ENCODE data around the gene VIPR2.
A peak's percentile ranks its signal among the peaks of the same experiment; 100 is the strongest.
"Not testable (repeated sequence)": the region's sequence is repeated elsewhere in the genome, so short reads cannot be mapped to it uniquely, and the experiment has no call there.

VIPR2 gene

GRCh38 chr7:159144758-159145489, at the start of gene VIPR2:
TSS of gene VIPR2 (minus strand) at chr7:159144867. CDS start at chr7:159144771, 96 bp downstream.
- DNase-seq (ENCODE audit: low read depth in 2 of 2): peak in 1 of 2 donors; percentile 11

- DNase-seq (ENCODE audit: low read depth in 2 of 2): no peak
These were observed 49.0 kb upstream of the VIPR2 start for GRCh38 chr7:159193543-159194090.

- DNase-seq (ENCODE audit: low read depth in 2 of 2): no peak
These were observed 48.2 kb upstream of the VIPR2 start for GRCh38 chr7:159192725-159193453.

- DNase-seq (ENCODE audit: low read depth in 2 of 2): no peak
These were observed 47.3 kb upstream of the VIPR2 start for GRCh38 chr7:159192013-159192412.

- no peak for DNase-seq (ENCODE audit: low read depth in 2 of 2)
These were observed 46.6 kb upstream of the VIPR2 start for GRCh38 chr7:159191236-159191635.

- no peak for DNase-seq (ENCODE audit: low read depth in 2 of 2)
These were observed 43.3 kb upstream of the VIPR2 start for GRCh38 chr7:159188011-159188410.

- DNase-seq (ENCODE audit: low read depth in 2 of 2): no peak
These were observed 34.6 kb upstream of the VIPR2 start for GRCh38 chr7:159179241-159179640.

- DNase-seq (ENCODE audit: low read depth in 2 of 2): no peak
These were observed 32.8 kb upstream of the VIPR2 start for GRCh38 chr7:159177284-159177953.

- DNase-seq (ENCODE audit: low read depth in 2 of 2): no peak
These were observed 31.1 kb upstream of the VIPR2 start for GRCh38 chr7:159175792-159176191.

GRCh38 chr7:159175100-159175499, 30.4 kb upstream of the VIPR2 start:
- DNase-seq (ENCODE audit: low read depth in 2 of 2): not testable (repeated sequence)

GRCh38 chr7:159172400-159172799, 27.7 kb upstream of the VIPR2 start:
- no peak for DNase-seq (ENCODE audit: low read depth in 2 of 2)

- DNase-seq (ENCODE audit: low read depth in 2 of 2): no peak
These were observed 24.7 kb upstream of the VIPR2 start for GRCh38 chr7:159169391-159169790.

GRCh38 chr7:159167139-159167538, 22.5 kb upstream of the VIPR2 start:
- no peak for DNase-seq (ENCODE audit: low read depth in 2 of 2)

- DNase-seq (ENCODE audit: low read depth in 2 of 2): no peak
These were observed 21.9 kb upstream of the VIPR2 start for GRCh38 chr7:159166530-159166929.

GRCh38 chr7:159165352-159165751, 20.7 kb upstream of the VIPR2 start:
- DNase-seq (ENCODE audit: low read depth in 2 of 2): no peak

GRCh38 chr7:159163703-159164301, 19.1 kb upstream of the VIPR2 start:
- DNase-seq (ENCODE audit: low read depth in 2 of 2): not testable (repeated sequence)

- not testable (repeated sequence) for DNase-seq (ENCODE audit: low read depth in 2 of 2)
These were observed 17.5 kb upstream of the VIPR2 start for GRCh38 chr7:159162050-159162626.

- no peak for DNase-seq (ENCODE audit: low read depth in 2 of 2)
These were observed 15.8 kb upstream of the VIPR2 start for GRCh38 chr7:159160450-159160849.

GRCh38 chr7:159159731-159160130, 15.1 kb upstream of the VIPR2 start:
- no peak for DNase-seq (ENCODE audit: low read depth in 2 of 2)

GRCh38 chr7:159158888-159159405, 14.3 kb upstream of the VIPR2 start:
- DNase-seq (ENCODE audit: low read depth in 2 of 2): no peak
